Measurements from ENCODE around the gene ILKAP.

Gene ILKAP

GRCh38 chr2:238241970-238242369 lies 38.5 kb upstream of the ILKAP start:
- Histone ChIP-seq H3K4me3 (no peak overlapping the region), H3K4me1 (peaks cover 9 to 43% (median 38%) of the 10 kb centered on the region in 4 donors), H3K9me3 (no peaks in the 10 kb centered on the region), H3K27ac (peak overlapping the region; percentile 63 to 72), H3K27me3 (peaks cover 0 to 6% of the 10 kb centered on the region in 2 donors), H3K36me3 (peaks cover 15 to 30% (median 23%) of the 10 kb centered on the region in 3 donors)
- no peak for DNase-seq
- intact Hi-C loops (cut with DNase I; ENCODE audit: low total_unique reads), result no loop called here
- no peak for TF ChIP-seq CTCF (IDR thresholded peaks at IDR 0.05)

GRCh38 chr2:238240757-238241711 lies 37.5 kb upstream of the ILKAP start:
- Histone ChIP-seq H3K27ac (peak overlapping the region; percentile 18 to 72), H3K27me3 (peaks cover 0 to 6% of the 10 kb centered on the region in 2 donors), H3K4me1 (peaks cover 9 to 43% (median 38%) of the 10 kb centered on the region in 4 donors), H3K9me3 (no peaks in the 10 kb centered on the region), H3K36me3 (peaks cover 11 to 20% (median 13%) of the 10 kb centered on the region in 3 donors), H3K4me3 (peak overlapping the region; percentile 59 to 68)
- intact Hi-C loops (cut with DNase I; ENCODE audit: low total_unique reads), result no loop called here
- no peak for TF ChIP-seq CTCF (IDR thresholded peaks at IDR 0.05)
- no peak for DNase-seq

- H3K4me3 ChIP-seq, result peak within 1 kb of the TSS; percentile 59 to 68
- H3K9me3 ChIP-seq, result no peaks in the 10 kb centered on the region
- peak in 1 of 2 experiments; percentile 14 for TF ChIP-seq CTCF (IDR thresholded peaks at IDR 0.05)
- DNase-seq, result peak; percentile 85 to 92
- H3K27me3 ChIP-seq, result peaks cover 0 to 6% of the 10 kb centered on the region in 2 donors
- H3K4me1 ChIP-seq, result peaks cover 9 to 43% (median 38%) of the 10 kb centered on the region in 4 donors
- peak within 1 kb of the TSS; percentile 33 to 72 for H3K27ac ChIP-seq
- intact Hi-C loops (cut with DNase I; ENCODE audit: low total_unique reads), result no loop called here
- H3K36me3 ChIP-seq, result peaks cover 2 to 11% (median 6%) of the 10 kb centered on the region in 3 donors
Observed at GRCh38 chr2:238239863-238240756, 36.6 kb upstream of the ILKAP start, which contains the start of gene HES6. TSS of gene HES6 (minus strand) at chr2:238240038. CDS start at chr2:238239905, 133 bp downstream.

- Histone ChIP-seq H3K4me3 (peak overlapping the region; percentile 59 to 68), H3K27me3 (peaks cover 0 to 6% of the 10 kb centered on the region in 2 donors), H3K27ac (peak overlapping the region; percentile 33 to 41), H3K36me3 (peaks cover 0 to 6% (median 2%) of the 10 kb centered on the region in 3 donors), H3K9me3 (no peaks in the 10 kb centered on the region), H3K4me1 (peaks cover 9 to 43% (median 39%) of the 10 kb centered on the region in 4 donors)
- intact Hi-C loops (cut with DNase I; ENCODE audit: low total_unique reads), result no loop called here
- TF ChIP-seq CTCF (IDR thresholded peaks at IDR 0.05), result no peak
- DNase-seq, result no peak
Observed at GRCh38 chr2:238239543-238239862, 36.0 kb upstream of the ILKAP start.

GRCh38 chr2:238238766-238239542 lies 35.5 kb upstream of the ILKAP start:
- no peak for DNase-seq
- intact Hi-C loops (cut with DNase I; ENCODE audit: low total_unique reads), result no loop called here
- TF ChIP-seq CTCF (IDR thresholded peaks at IDR 0.05), result no peak

More at GRCh38 chr2:238238766-238239542, 35.5 kb upstream of the ILKAP start:
- H3K4me1 ChIP-seq, result peaks cover 9 to 43% (median 40%) of the 10 kb centered on the region in 4 donors
- H3K27me3 ChIP-seq, result peaks cover 0 to 6% of the 10 kb centered on the region in 2 donors
- peaks cover 0 to under 1% (median 0%) of the 10 kb centered on the region in 3 donors for H3K36me3 ChIP-seq
- H3K9me3 ChIP-seq, result no peaks in the 10 kb centered on the region
- peak overlapping the region; percentile 59 to 68 for H3K4me3 ChIP-seq
- H3K27ac ChIP-seq, result peak overlapping the region in 1 of 2 donors; percentile 33

Data from tibial artery (tissue), 4 donors.